Non-pigmented ciliary epithelial cell (primary cell): ENCODE measurements around the gene MORN4.

Experiments used
- DNase-seq: peaks from one replicate; pipeline ENCODE4 v3.0.0-alpha.2; 2010; ENCODE audit warnings: low read depth

MORN4 gene

GRCh38 chr10:97573672-97574071, 59.6 kb downstream of the MORN4 start:
- DNase-seq = no peak

- no peak for DNase-seq
Observed at GRCh38 chr10:97573021-97573420, 60.3 kb downstream of the MORN4 start.

- DNase-seq = no peak
Observed at GRCh38 chr10:97572214-97572989, 60.9 kb downstream of the MORN4 start, which contains the start of gene ANKRD2. ANKRD2 (plus strand) TSS chr10:97572779; CDS start chr10:97572789, 10 bp downstream.

DNA sequence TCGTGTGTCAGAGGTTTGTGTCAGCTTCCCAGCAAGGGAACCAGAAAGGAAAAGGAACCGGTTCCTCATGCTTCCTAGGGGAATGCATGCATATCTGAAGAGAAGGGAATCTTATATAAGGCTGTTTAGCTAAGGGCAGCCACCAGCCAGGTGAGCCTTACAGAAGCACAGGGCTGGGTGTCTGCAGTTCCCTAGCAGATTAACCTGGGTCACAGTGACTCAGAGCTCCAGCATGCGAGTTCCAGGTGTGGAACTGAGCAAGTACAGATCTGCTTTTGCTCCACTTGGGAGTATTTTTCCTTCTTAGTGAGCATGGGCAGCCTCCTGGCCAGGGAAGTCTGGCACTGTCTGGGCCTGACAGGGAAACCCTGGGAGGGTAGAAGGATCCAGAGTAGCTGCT, 61.7 kb downstream of the MORN4 start:
- DNase-seq = no peak

DNA sequence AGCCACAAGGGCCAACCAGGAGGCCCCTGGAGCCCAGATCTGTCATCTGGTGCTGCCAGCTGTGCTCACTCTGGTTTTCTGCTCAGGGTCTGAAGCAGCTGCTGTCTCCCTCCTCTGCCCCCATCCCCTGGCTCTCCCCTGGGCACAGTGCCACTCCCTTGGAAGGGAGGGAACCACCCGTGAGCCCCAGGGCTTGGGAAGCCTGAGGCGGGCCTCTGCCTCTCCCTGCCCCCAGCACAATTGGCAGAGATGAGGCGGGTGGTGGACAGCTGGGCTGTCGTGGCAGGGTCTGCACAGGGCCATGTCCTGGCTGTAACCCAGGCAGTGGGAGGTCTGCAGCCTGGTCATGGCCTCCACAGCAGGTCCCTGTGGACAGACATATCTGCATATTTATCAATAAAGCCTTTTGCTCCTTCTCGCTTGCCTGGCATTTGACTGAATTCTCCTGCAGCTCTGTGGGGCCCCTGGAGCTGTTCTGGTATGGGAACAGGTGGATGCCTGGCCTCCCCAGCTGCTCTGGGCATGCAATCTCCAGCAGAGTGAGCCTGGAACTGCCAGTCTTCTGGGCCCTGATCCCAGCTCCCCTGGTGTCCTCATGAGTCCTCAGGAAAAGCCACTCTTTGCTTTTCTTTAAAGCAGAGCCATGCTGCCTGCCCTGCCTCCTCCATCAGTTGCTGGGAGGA, 62.4 kb downstream of the MORN4 start:
- no peak for DNase-seq

GRCh38 chr10:97570146-97570788, 63.0 kb downstream of the MORN4 start:
- DNase-seq = no peak

DNA sequence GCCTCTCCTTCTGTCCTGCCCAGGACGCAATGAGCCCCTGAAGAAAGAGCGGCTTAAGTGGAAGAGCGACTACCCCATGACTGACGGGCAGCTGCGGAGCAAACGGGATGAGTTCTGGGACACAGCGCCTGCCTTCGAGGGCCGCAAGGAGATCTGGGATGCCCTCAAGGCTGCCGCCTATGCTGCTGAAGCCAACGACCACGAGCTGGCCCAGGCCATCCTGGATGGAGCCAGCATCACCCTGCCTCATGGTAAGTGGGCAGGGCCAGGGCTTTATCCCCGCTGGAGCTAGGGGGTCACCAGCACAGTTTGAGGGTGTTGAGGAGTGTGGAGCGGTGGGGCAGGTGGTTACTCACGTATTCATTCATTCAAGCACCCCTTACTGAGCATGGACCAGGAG, 65.4 kb downstream of the MORN4 start:
- no peak for DNase-seq

DNA sequence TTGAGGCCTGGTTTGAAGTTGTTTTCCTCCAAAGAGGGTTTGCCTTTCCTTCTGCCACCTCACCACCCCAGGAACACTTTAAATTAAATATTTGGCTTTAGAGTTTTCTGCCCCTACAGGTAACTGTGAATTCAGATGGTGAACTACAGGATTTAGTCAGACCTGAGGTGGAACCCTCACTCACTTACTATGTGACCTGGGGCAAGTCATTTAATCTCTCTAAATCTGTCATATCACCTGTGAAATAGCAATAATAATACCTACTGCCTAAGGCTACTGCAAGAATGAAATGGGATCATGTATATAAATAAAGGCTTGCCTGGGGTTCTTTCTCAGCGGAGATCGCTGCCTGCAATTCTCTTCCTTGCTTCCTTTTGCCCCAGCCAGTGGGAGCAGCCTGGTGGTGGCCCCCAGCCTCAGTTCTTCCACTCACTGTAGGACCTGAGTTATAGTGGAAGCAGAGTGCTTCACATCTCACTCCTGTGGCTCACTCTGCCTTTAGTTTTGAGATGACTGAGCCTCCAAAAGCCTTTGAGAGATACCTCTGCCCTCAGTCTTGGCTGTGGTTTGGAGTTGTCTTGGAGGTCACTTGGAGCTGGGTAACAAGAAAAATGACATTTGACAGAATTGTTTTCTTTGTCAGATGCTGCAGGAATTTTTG, 66.8 kb downstream of the MORN4 start:
- DNase-seq = no peak

DNA sequence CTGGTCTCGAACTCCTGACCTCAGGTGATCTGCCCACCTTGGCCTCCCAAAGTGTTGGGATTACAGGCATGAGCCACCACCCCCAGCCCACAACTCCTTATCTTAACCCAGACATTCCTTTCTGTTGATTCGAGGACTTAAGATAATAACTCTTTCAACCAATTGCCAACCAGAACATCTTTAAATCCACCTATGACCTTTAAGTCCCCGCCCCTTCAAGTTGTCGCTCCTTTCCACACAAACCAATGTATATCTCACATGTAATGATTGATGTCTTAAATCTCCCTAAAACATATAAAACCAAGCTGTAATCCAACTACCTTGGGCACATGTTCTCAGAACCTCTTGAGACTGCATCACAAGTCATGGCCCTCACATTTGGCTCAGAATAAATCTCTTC, 68.5 kb downstream of the MORN4 start:
- DNase-seq = no peak
